WTC11 (cell line): ENCODE data around the gene SDR42E2. TPM values are rescaled to one million over a fixed set of nuclear protein-coding genes. Genes with fewer than 3 reads are reported as not detected.
"Not testable (repeated sequence)": the region's sequence is repeated elsewhere in the genome, so short reads cannot be mapped to it uniquely, and the experiment has no call there.

Experiments used
- ATAC-seq: fragments of 200-7000 bp; cut with Tn5 transposase; 2 replicates; pipeline ENCODE4 v1.10.0; 2021; ENCODE audit warnings: mild to moderate bottlenecking, moderate library complexity
- CTCF ChIA-PET: fragments of 300-600 bp; sonication (Branson Sonifier 250); formaldehyde crosslinking; loops from one replicate; lab custom pipeline; 2021; ENCODE audit warnings: antibody characterized with exemption; lab: Charles Lee
- POLR2A ChIA-PET: fragments of 350-600 bp; sonication (Branson Sonifier 250); formaldehyde crosslinking; loops from one replicate; lab custom pipeline; 2021; ENCODE audit warnings: antibody characterized with exemption; lab: Charles Lee
- DNase-seq: peaks from one replicate; pipeline ENCODE4 v3.0.0; 2021; ENCODE audit warnings: low spot score
- H3K27ac Mint-ChIP-seq: 2 replicates; pipeline ENCODE4 v1.8.0; 2021; ENCODE audit warnings: mixed read lengths
- H3K27me3 Mint-ChIP-seq: 2 replicates; pipeline ENCODE4 v1.8.0; 2021; ENCODE audit warnings: low read depth, mild to moderate bottlenecking, moderate library complexity, mixed read lengths
- H3K36me3 Mint-ChIP-seq: 2 replicates; pipeline ENCODE4 v1.8.0; 2021; ENCODE audit warnings: mixed read lengths
- H3K4me1 Mint-ChIP-seq: 2 replicates; pipeline ENCODE4 v1.8.0; 2022; ENCODE audit warnings: mixed read lengths
- H3K4me3 Mint-ChIP-seq: 2 replicates; pipeline ENCODE4 v1.8.0; 2021; ENCODE audit warnings: mild to moderate bottlenecking, moderate library complexity, mixed read lengths
- H3K9me3 Mint-ChIP-seq: 2 replicates; pipeline ENCODE4 v1.8.0; 2021; ENCODE audit warnings: mixed read lengths
- CREB1 ChIP-seq: sonication (generic); formaldehyde crosslinking; IDR thresholded peaks from 2 replicates; pipeline ENCODE4 v1.8.0; 2023; ENCODE audit warnings: mild to moderate bottlenecking, missing genetic modification reagents
- E2F1 ChIP-seq: sonication (generic); formaldehyde crosslinking; IDR thresholded peaks from 2 replicates; pipeline ENCODE4 v1.8.0; 2022; ENCODE audit warnings: mild to moderate bottlenecking, missing genetic modification reagents
- EMX1 ChIP-seq: fragments of 250-450 bp; sonication (Bioruptor Pico); IDR thresholded peaks from 2 replicates; pipeline ENCODE4 v1.8.0; 2021; ENCODE audit warnings: mild to moderate bottlenecking
- FOXP1 ChIP-seq: sonication (generic); formaldehyde crosslinking; IDR thresholded peaks from 2 replicates; pipeline ENCODE4 v1.8.0; 2022; ENCODE audit warnings: missing genetic modification reagents, mild to moderate bottlenecking, moderate library complexity, borderline replicate concordance
- FOXP4 ChIP-seq: sonication (generic); formaldehyde crosslinking; IDR thresholded peaks from 2 replicates; pipeline ENCODE4 v1.8.0; 2022; ENCODE audit warnings: mild to moderate bottlenecking, missing genetic modification reagents
- GRHL2 ChIP-seq: fragments of 250-450 bp; sonication (Bioruptor Pico); IDR thresholded peaks from 2 replicates; pipeline ENCODE4 v1.8.0; 2022; ENCODE audit warnings: mild to moderate bottlenecking, moderate library complexity; ENCODE audit not compliant: insufficient replicate concordance, severe bottlenecking
- HMGA2 ChIP-seq: fragments of 250-450 bp; sonication (Bioruptor Pico); IDR thresholded peaks from 2 replicates; pipeline ENCODE4 v1.4.0; 2021; ENCODE audit warnings: mild to moderate bottlenecking, moderate library complexity
- MXD4 ChIP-seq: fragments of 250-450 bp; sonication (Bioruptor Pico); IDR thresholded peaks from 2 replicates; pipeline ENCODE4 v1.8.0; 2021; ENCODE audit warnings: mild to moderate bottlenecking, moderate library complexity, borderline replicate concordance
- TEAD4 ChIP-seq: sonication (generic); formaldehyde crosslinking; IDR thresholded peaks from 2 replicates; pipeline ENCODE4 v1.8.0; 2022; ENCODE audit warnings: mild to moderate bottlenecking, missing genetic modification reagents
- TP53 ChIP-seq: sonication (generic); formaldehyde crosslinking; IDR thresholded peaks from 2 replicates; pipeline ENCODE4 v1.8.1; 2023; ENCODE audit warnings: mild to moderate bottlenecking, missing genetic modification reagents
- ZBTB21 ChIP-seq: sonication (generic); formaldehyde crosslinking; IDR thresholded peaks from 2 replicates; pipeline ENCODE4 v1.8.1; 2023; ENCODE audit warnings: mild to moderate bottlenecking, missing genetic modification reagents, borderline replicate concordance
- ZBTB43 ChIP-seq: sonication (generic); formaldehyde crosslinking; IDR thresholded peaks from 2 replicates; pipeline ENCODE4 v1.8.1; 2023; ENCODE audit warnings: mild to moderate bottlenecking, missing genetic modification reagents
- ZNF121 ChIP-seq: sonication (generic); formaldehyde crosslinking; IDR thresholded peaks from 2 replicates; pipeline ENCODE4 v1.8.0; 2023; ENCODE audit warnings: missing genetic modification reagents
- ZNF671 ChIP-seq: fragments of 250-450 bp; sonication (Bioruptor Pico); IDR thresholded peaks from 2 replicates; pipeline ENCODE4 v1.8.0; 2021; ENCODE audit warnings: mild to moderate bottlenecking
- total RNA-seq: library from RNA; stranded (reverse); gene quantifications from 3 replicates; pipeline ENCODE4 v1.2.3, GENCODE V29; 2021
- TF ChIP-seq, protein P1 (sequence below): sonication (generic); formaldehyde crosslinking; IDR thresholded peaks from 2 replicates; pipeline ENCODE4 v1.8.0; 2022; ENCODE audit warnings: mild to moderate bottlenecking, missing genetic modification reagents
- TF ChIP-seq, protein P2 (sequence below): sonication (generic); formaldehyde crosslinking; IDR thresholded peaks from 2 replicates; pipeline ENCODE4 v1.8.0; 2022; ENCODE audit warnings: mild to moderate bottlenecking, missing genetic modification reagents
- TF ChIP-seq, protein P3 (sequence below): sonication (generic); formaldehyde crosslinking; IDR thresholded peaks from 2 replicates; pipeline ENCODE4 v1.8.1; 2022; ENCODE audit warnings: mild to moderate bottlenecking, missing genetic modification reagents, moderate library complexity, borderline replicate concordance
- TF ChIP-seq, protein P4 (sequence below): fragments of 250-450 bp; sonication (Bioruptor Pico); IDR thresholded peaks from 2 replicates; pipeline ENCODE4 v2.1.2; 2022; ENCODE audit warnings: mild to moderate bottlenecking, moderate library complexity

The SDR42E2 gene
- total RNA-seq, 1 experiment from 2014 or later, result 0.13 TPM

DNA sequence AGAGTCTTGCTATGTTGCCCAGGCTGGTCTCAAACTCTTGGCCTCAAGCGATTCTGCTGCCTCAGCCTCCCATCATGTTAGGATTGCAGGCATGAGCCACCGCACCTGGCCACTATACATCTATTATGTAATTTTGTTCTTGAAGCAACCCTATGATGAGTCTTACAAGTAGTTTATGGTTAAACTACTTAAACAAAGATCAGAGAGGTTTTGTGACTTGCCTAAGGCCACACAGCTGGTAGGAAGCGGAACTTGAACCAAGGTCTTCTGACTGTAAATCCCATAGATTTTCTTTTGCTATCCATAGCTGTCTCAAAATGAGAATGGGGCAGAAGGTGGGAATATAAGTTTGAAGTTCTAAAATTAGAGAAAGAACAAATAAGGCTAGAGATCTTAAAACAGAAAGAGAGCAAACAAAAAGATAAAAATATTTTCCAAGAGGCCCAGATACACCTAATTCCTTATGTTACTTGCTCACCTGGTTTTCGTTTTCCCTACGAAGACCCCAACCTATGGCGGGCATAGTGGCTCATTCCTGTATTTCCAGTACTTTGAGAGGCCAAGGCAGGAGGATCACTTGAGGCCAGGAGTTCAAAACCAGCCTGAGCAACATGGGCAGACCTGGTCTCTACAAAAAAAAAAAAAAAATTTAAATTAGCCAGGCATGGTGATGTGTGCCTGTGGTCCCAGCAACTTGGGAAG, 37.6 kb upstream of the SDR42E2 start (continued):
- TF ChIP-seq, protein P1, sequence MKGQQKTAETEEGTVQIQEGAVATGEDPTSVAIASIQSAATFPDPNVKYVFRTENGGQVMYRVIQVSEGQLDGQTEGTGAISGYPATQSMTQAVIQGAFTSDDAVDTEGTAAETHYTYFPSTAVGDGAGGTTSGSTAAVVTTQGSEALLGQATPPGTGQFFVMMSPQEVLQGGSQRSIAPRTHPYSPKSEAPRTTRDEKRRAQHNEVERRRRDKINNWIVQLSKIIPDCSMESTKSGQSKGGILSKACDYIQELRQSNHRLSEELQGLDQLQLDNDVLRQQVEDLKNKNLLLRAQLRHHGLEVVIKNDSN (CRISPR knock-in tag), result no peak
- TF ChIP-seq GRHL2 (CRISPR knock-in tag) (no peak), ZNF671 (CRISPR knock-in tag) (no peak), FOXP4 (CRISPR knock-in tag) (no peak), MXD4 (CRISPR knock-in tag) (no peak)
- TF ChIP-seq, protein P2, sequence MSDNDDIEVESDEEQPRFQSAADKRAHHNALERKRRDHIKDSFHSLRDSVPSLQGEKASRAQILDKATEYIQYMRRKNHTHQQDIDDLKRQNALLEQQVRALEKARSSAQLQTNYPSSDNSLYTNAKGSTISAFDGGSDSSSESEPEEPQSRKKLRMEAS (CRISPR knock-in tag), result no peak

DNA sequence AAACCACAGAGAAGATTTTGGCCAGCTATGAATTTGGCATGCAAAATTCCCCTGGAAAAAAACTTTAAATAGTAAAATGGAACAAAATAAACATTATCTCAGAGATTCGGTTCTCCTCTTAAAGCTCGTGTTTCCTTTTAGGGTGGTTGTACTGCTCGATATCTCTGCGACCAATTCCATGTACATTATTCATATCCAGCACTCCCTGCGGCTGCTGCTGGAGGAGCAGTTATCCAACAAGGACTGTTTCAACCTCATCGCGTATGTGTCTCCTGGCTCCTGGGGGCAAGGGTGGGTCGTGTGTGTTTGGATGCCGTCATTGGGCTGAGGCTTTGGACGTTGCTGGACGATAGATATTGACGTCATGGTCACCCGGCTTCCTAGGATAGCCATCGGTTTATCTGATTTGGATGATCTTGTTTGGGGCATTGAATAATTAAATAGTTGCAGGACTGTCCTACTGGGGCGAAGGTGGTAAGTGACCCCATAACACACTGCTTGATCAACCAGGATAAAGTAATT, 36.2 kb upstream of the SDR42E2 start:
- CTCF ChIA-PET, result interaction anchor here (0.7 kb wide), 1 partner anchor 63 kb away, joined by 3 read pairs; no protein-coding TSS in a partner anchor
- TF ChIP-seq FOXP1 (CRISPR knock-in tag), result no peak
- ATAC-seq, result no peak
- Mint-ChIP-seq H3K9me3 (peaks cover 10% of the 10 kb centered on the region), H3K4me3 (no peak overlapping the region), H3K36me3 (no peaks in the 10 kb centered on the region), H3K27me3 (peaks cover 14% of the 10 kb centered on the region), H3K4me1 (no peaks in the 10 kb centered on the region), H3K27ac (no peak overlapping the region)
- no peak for DNase-seq
- POLR2A ChIA-PET, result no interaction called here

DNA sequence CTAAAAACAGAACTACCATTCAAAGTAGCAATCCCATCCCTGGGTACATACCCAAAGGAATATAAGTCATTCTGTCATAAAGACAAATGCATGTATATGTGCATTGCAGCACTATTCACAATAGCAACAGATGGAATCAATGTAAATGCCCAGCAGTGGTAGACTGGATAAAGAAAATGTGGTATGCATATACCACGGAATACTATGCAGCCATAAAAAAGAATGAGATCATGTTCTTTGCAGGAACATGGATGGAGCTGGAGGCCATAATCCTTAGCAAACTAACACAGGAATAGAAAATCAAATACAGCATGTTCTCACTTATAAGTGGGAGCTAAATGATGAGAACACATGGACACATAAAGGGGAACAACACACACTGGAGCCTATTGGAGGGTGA, 33.8 kb upstream of the SDR42E2 start:
- H3K36me3 Mint-ChIP-seq, ATAC-seq, H3K4me1 Mint-ChIP-seq, POLR2A ChIA-PET, H3K4me3 Mint-ChIP-seq, DNase-seq, H3K27ac Mint-ChIP-seq: not testable (repeated sequence)
- H3K9me3 Mint-ChIP-seq, result peaks cover 10% of the 10 kb centered on the region
- CTCF ChIA-PET, result interaction anchor here (0.7 kb wide), 1 partner anchor 14 kb away, joined by 3 read pairs; no protein-coding TSS in a partner anchor
- H3K27me3 Mint-ChIP-seq, result peaks cover 11% of the 10 kb centered on the region

DNA sequence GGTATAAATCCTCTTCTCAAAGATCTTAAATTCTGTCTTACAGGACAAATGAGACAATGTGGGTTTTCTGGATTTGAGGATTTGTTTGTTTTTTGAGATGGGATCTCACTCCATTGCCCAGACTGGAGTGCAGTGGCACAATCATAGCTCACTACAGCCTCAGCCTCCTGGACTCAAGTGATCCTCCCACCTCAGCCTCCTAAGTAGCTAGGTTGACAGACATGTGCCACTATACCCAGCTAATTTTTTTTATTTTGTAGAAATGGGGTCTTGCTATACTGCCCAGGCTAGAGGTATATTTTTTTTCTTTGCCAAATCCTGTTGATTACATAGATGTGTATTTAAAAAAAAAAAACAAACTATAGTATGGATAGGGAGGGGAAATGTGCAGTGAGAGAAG, 31.8 kb upstream of the SDR42E2 start:
- POLR2A ChIA-PET, result no interaction called here

GRCh38 chr16:22132801-22133200, 29.5 kb upstream of the SDR42E2 start:
- ChIA-PET CTCF (interaction anchor here (1.5 to 4.2 kb wide), 3 partner anchors 9 to 55 kb away, joined by 3 to 31 read pairs (median 7); no protein-coding TSS in a partner anchor), POLR2A (no interaction called here)
- Mint-ChIP-seq H3K4me1 (peaks cover 6% of the 10 kb centered on the region; the same call in 1 of the 2 replicates), H3K27me3 (peaks cover 8% of the 10 kb centered on the region), H3K4me3 (no peak overlapping the region), H3K9me3 (peaks cover 10% of the 10 kb centered on the region), H3K27ac (no peak overlapping the region), H3K36me3 (no peaks in the 10 kb centered on the region)
- TF ChIP-seq ZBTB21 (CRISPR knock-in tag) (no peak), ZBTB43 (CRISPR knock-in tag) (no peak), EMX1 (CRISPR knock-in tag) (no peak), E2F1 (CRISPR knock-in tag) (no peak), CREB1 (no peak), TP53 (no peak), TEAD4 (CRISPR knock-in tag) (no peak), ZNF121 (CRISPR knock-in tag) (no peak), GRHL2 (CRISPR knock-in tag) (no peak)
- TF ChIP-seq, protein P3, sequence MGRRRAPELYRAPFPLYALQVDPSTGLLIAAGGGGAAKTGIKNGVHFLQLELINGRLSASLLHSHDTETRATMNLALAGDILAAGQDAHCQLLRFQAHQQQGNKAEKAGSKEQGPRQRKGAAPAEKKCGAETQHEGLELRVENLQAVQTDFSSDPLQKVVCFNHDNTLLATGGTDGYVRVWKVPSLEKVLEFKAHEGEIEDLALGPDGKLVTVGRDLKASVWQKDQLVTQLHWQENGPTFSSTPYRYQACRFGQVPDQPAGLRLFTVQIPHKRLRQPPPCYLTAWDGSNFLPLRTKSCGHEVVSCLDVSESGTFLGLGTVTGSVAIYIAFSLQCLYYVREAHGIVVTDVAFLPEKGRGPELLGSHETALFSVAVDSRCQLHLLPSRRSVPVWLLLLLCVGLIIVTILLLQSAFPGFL (CRISPR knock-in tag), result no peak
- TF ChIP-seq, protein P4, sequence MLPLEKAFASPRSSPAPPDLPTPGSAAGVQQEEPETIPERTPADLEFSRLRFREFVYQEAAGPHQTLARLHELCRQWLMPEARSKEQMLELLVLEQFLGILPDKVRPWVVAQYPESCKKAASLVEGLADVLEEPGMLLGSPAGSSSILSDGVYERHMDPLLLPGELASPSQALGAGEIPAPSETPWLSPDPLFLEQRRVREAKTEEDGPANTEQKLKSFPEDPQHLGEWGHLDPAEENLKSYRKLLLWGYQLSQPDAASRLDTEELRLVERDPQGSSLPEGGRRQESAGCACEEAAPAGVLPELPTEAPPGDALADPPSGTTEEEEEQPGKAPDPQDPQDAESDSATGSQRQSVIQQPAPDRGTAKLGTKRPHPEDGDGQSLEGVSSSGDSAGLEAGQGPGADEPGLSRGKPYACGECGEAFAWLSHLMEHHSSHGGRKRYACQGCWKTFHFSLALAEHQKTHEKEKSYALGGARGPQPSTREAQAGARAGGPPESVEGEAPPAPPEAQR (CRISPR knock-in tag), result no peak
- no peak for ATAC-seq
- no peak for DNase-seq

More for the DNA sequence above, 31.8 kb upstream of the SDR42E2 start:
- TF ChIP-seq HMGA2 (CRISPR knock-in tag) (no peak), ZNF121 (CRISPR knock-in tag) (0 out of 2 replicates have a peak, but pooled peaks have one; percentile 6)
- CTCF ChIA-PET, result interaction anchor here (4.2 kb wide), 1 partner anchor 11 kb away, joined by 31 read pairs; no protein-coding TSS in a partner anchor
- H3K4me3 Mint-ChIP-seq, result no peak overlapping the region
- no peaks in the 10 kb centered on the region for H3K36me3 Mint-ChIP-seq
- H3K27ac Mint-ChIP-seq, result no peak overlapping the region
- H3K9me3 Mint-ChIP-seq, result peaks cover 10% of the 10 kb centered on the region
- H3K27me3 Mint-ChIP-seq, result peaks cover 8% of the 10 kb centered on the region
- ATAC-seq (no peak), DNase-seq (no peak)
- no peaks in the 10 kb centered on the region for H3K4me1 Mint-ChIP-seq
